PC-9 (cell line): Measurements from ENCODE around the gene ACTR3.

Experiments used
- CTCF ChIP-seq: fragments of 200-600 bp; sonication (generic); conservative IDR thresholded peaks from 2 replicates; pipeline ENCODE4 v1.6.1; 2017; ENCODE audit warnings: mixed run types, antibody characterized with exemption, mild to moderate bottlenecking, moderate library complexity
- EZH2 ChIP-seq: fragments of 200-600 bp; sonication (generic); IDR thresholded peaks from 2 replicates; pipeline ENCODE4 v1.8.0; 2017; ENCODE audit warnings: antibody characterized with exemption, low read depth

GRCh38 chr2:113966832-113967231 lies 76.9 kb downstream of the ACTR3 start:
- TF ChIP-seq CTCF (no peak), EZH2 (no peak)
